Hematopoietic multipotent progenitor cell treated with erythropoietin and hydrocortisone succinate and interleukin-3 and kit ligand, for 8 days (in vitro differentiated cells): ENCODE data around the gene TP53TG3F.
"Not testable (repeated sequence)": the region's sequence is repeated elsewhere in the genome, so short reads cannot be mapped to it uniquely, and the experiment has no call there.

Source experiments
- DNase-seq: peaks from one replicate; pipeline ENCODE4 v3.0.0-alpha.2; 2015

Gene TP53TG3F, protein sequence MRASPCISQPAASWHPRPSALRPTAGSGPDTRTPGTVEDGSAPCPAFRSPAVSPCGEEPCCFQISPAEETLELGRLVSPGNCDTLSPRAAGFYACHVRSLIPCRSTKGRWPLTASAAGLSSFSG

GRCh38 chr16:33459312-33459711 lies at the start of gene TP53TG3F:
Gene TP53TG3F (plus strand): TSS chr16:33459612. CDS start chr16:33459680, 68 bp downstream.
- DNase-seq = not testable (repeated sequence)

DNA sequence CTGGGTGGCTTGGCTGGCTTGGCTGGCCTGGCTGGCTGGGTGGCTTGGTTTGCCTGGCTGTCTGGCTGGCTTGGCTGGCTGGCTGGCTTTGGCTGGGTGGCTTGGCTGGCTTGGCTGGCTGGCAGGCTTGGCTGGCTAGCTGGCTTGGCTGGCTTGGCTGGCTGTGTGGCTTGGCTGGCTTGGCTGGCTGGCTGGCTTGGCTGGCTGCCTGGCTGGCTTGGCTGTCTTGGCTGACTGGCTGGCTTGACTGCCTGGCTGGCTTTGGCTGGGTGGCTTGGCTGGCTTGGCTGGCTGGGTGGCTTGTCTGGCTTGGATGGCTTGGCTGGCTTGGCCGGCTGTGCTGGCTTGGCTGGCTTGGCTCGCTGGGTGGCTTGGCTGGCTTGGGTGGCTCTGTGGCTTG lies 32.2 kb downstream of the TP53TG3F start:
- not testable (repeated sequence) for DNase-seq

GRCh38 chr16:33507231-33507630 lies 47.8 kb downstream of the TP53TG3F start:
- not testable (repeated sequence) for DNase-seq

DNA sequence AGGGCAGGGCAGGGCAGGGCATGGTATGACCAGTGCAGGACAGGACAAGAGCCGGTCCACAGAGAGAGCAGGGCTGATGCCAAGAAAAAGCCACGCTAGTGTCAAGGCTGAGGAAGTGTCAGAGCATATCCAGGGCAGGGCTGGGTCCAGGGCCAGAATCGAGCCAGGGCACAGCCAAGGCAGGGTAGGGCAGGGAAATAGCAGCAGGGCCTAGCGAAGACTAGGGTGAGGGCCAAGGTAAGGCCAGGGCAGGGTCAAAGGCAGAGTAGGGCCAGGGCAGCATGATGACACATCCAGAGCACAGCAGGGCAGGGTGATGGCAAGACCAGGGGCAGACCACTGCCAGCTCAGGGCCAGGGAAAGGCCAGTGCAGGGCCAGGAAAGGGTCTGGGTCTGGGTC lies 49.7 kb downstream of the TP53TG3F start:
- DNase-seq = not testable (repeated sequence)

GRCh38 chr16:33509906-33510305 lies 50.5 kb downstream of the TP53TG3F start:
- DNase-seq = not testable (repeated sequence)
